ENCODE data around the gene MAGEA10. TPM values are rescaled to one million over a fixed set of nuclear protein-coding genes. Genes with fewer than 3 reads are reported as not detected.
"Not testable (repeated sequence)": the region's sequence is repeated elsewhere in the genome, so short reads cannot be mapped to it uniquely, and the experiment has no call there.

The MAGEA10 gene
- total RNA-seq, 1 experiment from 2014 or later, result not detected

- no peaks in the 10 kb centered on the region for H3K36me3 ChIP-seq (ENCODE audit: insufficient read depth, low read length, poor library complexity, severe bottlenecking)
- BruUV-seq (replicated peaks), result no TSS peak
Measured at GRCh38 chrX:152136312-152136711, 2.1 kb downstream of the MAGEA10 start.

DNA sequence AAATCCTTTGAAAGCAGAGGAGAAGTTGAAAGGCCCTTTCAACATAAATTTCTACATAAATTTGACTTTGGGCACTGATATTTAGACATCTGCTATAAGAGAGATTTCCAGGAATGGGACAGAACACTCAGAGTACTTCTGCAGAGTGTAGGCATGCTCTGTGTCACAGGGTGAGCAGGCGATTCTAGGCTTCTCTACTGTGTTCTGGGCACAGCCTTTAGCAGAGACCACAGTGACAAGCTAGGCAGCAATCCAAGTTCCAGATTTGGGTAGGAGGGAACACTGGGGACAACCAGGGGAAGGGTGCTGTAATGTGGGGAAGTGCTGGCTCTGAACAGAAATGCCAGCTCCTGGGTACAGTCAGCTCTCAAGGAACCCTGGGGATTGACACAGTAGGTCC is 6.9 kb downstream of the MAGEA10 start:
- no peak overlapping the region for H3K27ac ChIP-seq (ENCODE audit: low read depth, low read length, poor library complexity, severe bottlenecking)
- no TSS peak for BruUV-seq (replicated peaks)
- H3K4me1 ChIP-seq (ENCODE audit: insufficient read depth, low read length, poor library complexity, severe bottlenecking), result no peaks in the 10 kb centered on the region
- no peaks in the 10 kb centered on the region for H3K36me3 ChIP-seq (ENCODE audit: insufficient read depth, low read length, poor library complexity, severe bottlenecking)
- H3K27me3 ChIP-seq (replicated peaks; ENCODE audit: insufficient read depth, low read depth, low read length, poor library complexity), result no peaks in the 10 kb centered on the region
- CTCF ChIA-PET, result no interaction called here
- H3K9me3 ChIP-seq (ENCODE audit: low read depth, low read length, poor library complexity, severe bottlenecking), result no peaks in the 10 kb centered on the region
- TF ChIP-seq, protein P1, sequence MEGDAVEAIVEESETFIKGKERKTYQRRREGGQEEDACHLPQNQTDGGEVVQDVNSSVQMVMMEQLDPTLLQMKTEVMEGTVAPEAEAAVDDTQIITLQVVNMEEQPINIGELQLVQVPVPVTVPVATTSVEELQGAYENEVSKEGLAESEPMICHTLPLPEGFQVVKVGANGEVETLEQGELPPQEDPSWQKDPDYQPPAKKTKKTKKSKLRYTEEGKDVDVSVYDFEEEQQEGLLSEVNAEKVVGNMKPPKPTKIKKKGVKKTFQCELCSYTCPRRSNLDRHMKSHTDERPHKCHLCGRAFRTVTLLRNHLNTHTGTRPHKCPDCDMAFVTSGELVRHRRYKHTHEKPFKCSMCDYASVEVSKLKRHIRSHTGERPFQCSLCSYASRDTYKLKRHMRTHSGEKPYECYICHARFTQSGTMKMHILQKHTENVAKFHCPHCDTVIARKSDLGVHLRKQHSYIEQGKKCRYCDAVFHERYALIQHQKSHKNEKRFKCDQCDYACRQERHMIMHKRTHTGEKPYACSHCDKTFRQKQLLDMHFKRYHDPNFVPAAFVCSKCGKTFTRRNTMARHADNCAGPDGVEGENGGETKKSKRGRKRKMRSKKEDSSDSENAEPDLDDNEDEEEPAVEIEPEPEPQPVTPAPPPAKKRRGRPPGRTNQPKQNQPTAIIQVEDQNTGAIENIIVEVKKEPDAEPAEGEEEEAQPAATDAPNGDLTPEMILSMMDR (conservative IDR thresholded peaks at IDR 0.05; ENCODE audit: low read depth, low read length), result no peak
- TF ChIP-seq EZH2 (IDR thresholded peaks at IDR 0.05; ENCODE audit: borderline replicate concordance, low read depth, low read length, poor library complexity, severe bottlenecking), result no peak
- intact Hi-C loops (cut with micrococcal nuclease; ENCODE audit: unreplicated experiment), result no loop called here
- POLR2A ChIA-PET (ENCODE audit: low non-redundant PET), result no interaction called here
- DNase-seq (ENCODE audit: low spot score), result no peak
- no peak overlapping the region for H3K4me3 ChIP-seq (ENCODE audit: low read depth, low read length, poor library complexity, severe bottlenecking)

More at GRCh38 chrX:152136312-152136711, 2.1 kb downstream of the MAGEA10 start:
- intact Hi-C loops (cut with micrococcal nuclease; ENCODE audit: unreplicated experiment), result no loop called here
- TF ChIP-seq EZH2 (IDR thresholded peaks at IDR 0.05; ENCODE audit: borderline replicate concordance, low read depth, low read length, poor library complexity, severe bottlenecking), result no peak
- TF ChIP-seq, protein P1 (conservative IDR thresholded peaks at IDR 0.05; ENCODE audit: low read depth, low read length), result no peak
- Histone ChIP-seq H3K27me3 (replicated peaks; ENCODE audit: insufficient read depth, low read depth, low read length, poor library complexity) (no peaks in the 10 kb centered on the region), H3K9me3 (ENCODE audit: low read depth, low read length, poor library complexity, severe bottlenecking) (no peaks in the 10 kb centered on the region), H3K4me3 (ENCODE audit: low read depth, low read length, poor library complexity, severe bottlenecking) (no peak overlapping the region), H3K27ac (ENCODE audit: low read depth, low read length, poor library complexity, severe bottlenecking) (no peak overlapping the region), H3K4me1 (ENCODE audit: insufficient read depth, low read length, poor library complexity, severe bottlenecking) (no peaks in the 10 kb centered on the region)
- CTCF ChIA-PET, result no interaction called here
- DNase-seq (ENCODE audit: low spot score), result no peak
- POLR2A ChIA-PET (ENCODE audit: low non-redundant PET), result no interaction called here

DNA sequence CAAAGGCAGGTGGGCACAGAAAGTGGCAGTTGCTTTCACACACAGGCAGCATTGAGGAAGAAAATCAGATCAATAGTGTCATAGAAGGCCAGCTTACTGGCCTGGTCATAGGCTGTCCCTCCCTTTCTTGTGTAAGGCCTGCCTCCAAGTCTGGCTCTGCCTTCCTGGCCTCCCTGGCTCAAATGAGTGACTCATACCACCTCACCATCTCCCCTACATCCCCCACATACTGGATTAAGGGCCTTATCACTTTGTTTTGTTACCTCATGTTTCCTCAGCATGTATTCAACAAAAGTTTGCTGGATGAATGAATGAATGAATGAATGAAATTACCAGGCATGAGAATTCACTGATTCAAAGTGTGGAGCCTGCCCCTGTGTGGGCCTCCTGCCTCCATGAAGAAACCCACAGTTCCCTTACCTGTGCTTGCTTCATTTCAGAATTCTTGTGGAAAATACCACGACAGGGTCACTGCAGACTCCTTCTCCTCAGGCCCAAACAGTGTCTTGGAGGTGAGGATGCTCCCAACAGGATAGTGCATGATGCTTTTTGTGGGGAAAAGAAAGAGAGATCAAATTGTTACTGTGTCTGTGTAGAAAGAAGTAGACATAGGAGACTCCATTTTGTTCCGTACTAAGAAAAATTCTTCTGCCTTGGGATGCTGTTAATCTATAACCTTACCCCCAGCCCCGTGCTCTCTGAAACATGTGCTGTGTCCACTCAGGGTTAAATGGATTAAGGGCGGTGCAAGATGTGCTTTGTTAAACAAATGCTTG is 9.1 kb downstream of the MAGEA10 start:
- intact Hi-C loops (cut with micrococcal nuclease; ENCODE audit: unreplicated experiment); POLR2A ChIA-PET (ENCODE audit: low non-redundant PET); BruUV-seq (replicated peaks): not testable (repeated sequence)

DNA sequence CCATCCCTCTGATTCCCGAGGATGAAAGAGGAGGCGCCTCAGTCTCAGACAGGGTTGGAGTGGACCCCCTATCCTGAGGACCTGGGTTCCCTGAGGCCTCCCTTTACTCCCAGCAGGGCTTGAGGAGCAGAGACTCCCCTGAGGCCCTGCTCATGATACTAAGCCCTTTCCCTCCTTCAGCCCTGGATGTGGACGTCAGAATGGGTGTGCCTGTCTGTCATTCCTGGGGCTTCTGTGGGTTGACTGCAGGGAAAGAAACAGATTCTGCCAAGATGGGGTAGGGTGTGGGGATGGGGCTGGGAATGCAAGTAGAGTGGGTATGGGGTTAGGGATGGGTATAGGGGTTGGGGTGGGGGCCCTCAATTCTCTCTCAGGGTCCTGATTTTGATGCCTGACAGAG is 21.1 kb downstream of the MAGEA10 start:
- Histone ChIP-seq H3K4me1 (ENCODE audit: insufficient read depth, low read length, poor library complexity, severe bottlenecking) (no peaks in the 10 kb centered on the region), H3K27ac (ENCODE audit: low read depth, low read length, poor library complexity, severe bottlenecking) (no peak overlapping the region), H3K36me3 (ENCODE audit: insufficient read depth, low read length, poor library complexity, severe bottlenecking) (no peaks in the 10 kb centered on the region), H3K4me3 (ENCODE audit: low read depth, low read length, poor library complexity, severe bottlenecking) (no peak overlapping the region), H3K9me3 (ENCODE audit: low read depth, low read length, poor library complexity, severe bottlenecking) (no peaks in the 10 kb centered on the region), H3K27me3 (replicated peaks; ENCODE audit: insufficient read depth, low read depth, low read length, poor library complexity) (no peaks in the 10 kb centered on the region)
- DNase-seq (ENCODE audit: low spot score), result no peak
- ChIA-PET POLR2A (ENCODE audit: low non-redundant PET) (no interaction called here), CTCF (no interaction called here)
- BruUV-seq (replicated peaks), result no TSS peak
- TF ChIP-seq, protein P1 (conservative IDR thresholded peaks at IDR 0.05; ENCODE audit: low read depth, low read length), result no peak
- TF ChIP-seq EZH2 (IDR thresholded peaks at IDR 0.05; ENCODE audit: borderline replicate concordance, low read depth, low read length, poor library complexity, severe bottlenecking), result no peak
- intact Hi-C loops (cut with micrococcal nuclease; ENCODE audit: unreplicated experiment), result no loop called here

More for the DNA sequence above, 9.1 kb downstream of the MAGEA10 start:
- CTCF ChIA-PET; H3K9me3 ChIP-seq (ENCODE audit: low read depth, low read length, poor library complexity, severe bottlenecking); H3K27me3 ChIP-seq (replicated peaks; ENCODE audit: insufficient read depth, low read depth, low read length, poor library complexity); H3K4me3 ChIP-seq (ENCODE audit: low read depth, low read length, poor library complexity, severe bottlenecking); H3K27ac ChIP-seq (ENCODE audit: low read depth, low read length, poor library complexity, severe bottlenecking); DNase-seq (ENCODE audit: low spot score); H3K36me3 ChIP-seq (ENCODE audit: insufficient read depth, low read length, poor library complexity, severe bottlenecking); H3K4me1 ChIP-seq (ENCODE audit: insufficient read depth, low read length, poor library complexity, severe bottlenecking): not testable (repeated sequence)
